ENCODE data around the gene PLPP4. TPM values are rescaled to one million over a fixed set of nuclear protein-coding genes. Genes with fewer than 3 reads are reported as not detected.

PLPP4 gene
- total and polyA plus RNA-seq, 2 donors = 0.52 to 3.6 TPM

- DNase-seq (ENCODE audit: extremely low spot score) = no peak
- no peak overlapping the region for H3K27ac ChIP-seq (ENCODE audit: low read depth)
- no peaks in the 10 kb centered on the region for H3K4me1 ChIP-seq (ENCODE audit: insufficient read depth)
- H3K36me3 ChIP-seq (ENCODE audit: insufficient read depth) = no peaks in the 10 kb centered on the region
- H3K4me3 ChIP-seq (ENCODE audit: low read depth, low read length) = no peak overlapping the region
Observed at GRCh38 chr10:120610791-120611190, 153.8 kb downstream of the PLPP4 start.

DNA sequence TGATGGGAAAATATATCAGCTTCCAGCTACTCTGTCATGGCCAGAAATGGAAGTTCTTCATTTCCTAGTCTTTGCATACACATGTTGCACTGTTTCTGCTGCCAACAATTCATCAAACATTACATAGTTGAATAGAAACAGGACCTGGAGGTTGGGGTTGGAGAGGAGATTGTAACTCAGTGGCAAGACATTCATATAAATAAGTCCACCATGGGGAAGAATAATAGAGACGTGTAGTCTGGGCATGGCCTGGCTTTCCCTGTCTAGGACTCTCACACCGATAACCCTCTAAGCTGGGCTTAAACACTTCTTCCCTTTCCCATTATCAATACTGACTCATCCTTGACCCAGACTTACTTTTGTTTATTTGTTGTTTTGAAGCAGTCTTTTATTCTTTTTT, 155.7 kb downstream of the PLPP4 start:
- Histone ChIP-seq H3K4me1 (ENCODE audit: insufficient read depth) (no peaks in the 10 kb centered on the region), H3K4me3 (ENCODE audit: low read depth, low read length) (no peak overlapping the region), H3K36me3 (ENCODE audit: insufficient read depth) (no peaks in the 10 kb centered on the region), H3K27ac (ENCODE audit: low read depth) (no peak overlapping the region)
- no peak for DNase-seq (ENCODE audit: extremely low spot score)
- WGBS = 77% methylated on average over 2 of the region's 2 CpGs

DNA sequence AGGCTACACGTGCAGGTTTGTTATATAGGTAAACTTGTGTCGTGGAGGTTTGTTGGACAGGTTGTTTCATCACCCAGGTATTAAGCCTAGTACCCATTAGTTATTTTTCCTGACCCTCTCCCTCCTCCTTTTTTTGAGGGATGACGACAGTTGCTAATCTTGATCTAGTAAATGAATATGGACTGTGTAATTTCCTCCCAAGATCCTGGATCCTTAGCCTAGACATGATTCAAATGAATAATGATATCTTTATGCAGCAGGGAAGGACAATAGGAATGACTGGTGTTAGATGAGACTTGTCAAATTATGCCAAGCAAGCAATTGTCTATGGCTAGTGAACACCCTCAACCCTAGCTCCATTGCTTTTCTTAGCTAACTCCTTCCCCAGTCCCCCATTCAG, 156.2 kb downstream of the PLPP4 start:
- H3K4me3 ChIP-seq (ENCODE audit: low read depth, low read length) = no peak overlapping the region
- no peak for DNase-seq (ENCODE audit: extremely low spot score)
- no peaks in the 10 kb centered on the region for H3K4me1 ChIP-seq (ENCODE audit: insufficient read depth)
- H3K27ac ChIP-seq (ENCODE audit: low read depth) = no peak overlapping the region
- H3K36me3 ChIP-seq (ENCODE audit: insufficient read depth) = no peaks in the 10 kb centered on the region
- WGBS = 75% methylated on average over 3 of the region's 3 CpGs

DNA sequence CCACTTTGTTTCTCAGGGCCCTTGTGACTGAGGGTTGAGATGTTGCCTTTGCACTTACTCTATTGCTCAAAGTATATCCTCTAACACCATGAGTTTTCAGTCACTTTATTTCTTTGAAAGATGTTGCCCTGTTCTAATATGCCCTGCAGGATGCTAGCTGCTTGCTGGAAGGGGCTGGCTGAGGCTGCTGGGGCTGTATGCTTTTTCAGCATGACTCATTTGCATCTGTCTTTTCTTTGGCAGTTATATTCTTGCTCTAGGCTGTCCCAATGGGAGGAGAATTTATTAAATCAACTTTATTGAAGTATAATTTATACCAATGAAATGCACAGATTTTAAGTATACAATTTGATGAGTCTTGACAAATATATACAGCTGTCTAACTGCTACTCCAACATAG, 157.7 kb downstream of the PLPP4 start:
- H3K4me1 ChIP-seq (ENCODE audit: insufficient read depth) = no peaks in the 10 kb centered on the region
- no peak overlapping the region for H3K27ac ChIP-seq (ENCODE audit: low read depth)
- no peaks in the 10 kb centered on the region for H3K36me3 ChIP-seq (ENCODE audit: insufficient read depth)
- H3K4me3 ChIP-seq (ENCODE audit: low read depth, low read length) = no peak overlapping the region
- DNase-seq (ENCODE audit: extremely low spot score) = no peak

DNA sequence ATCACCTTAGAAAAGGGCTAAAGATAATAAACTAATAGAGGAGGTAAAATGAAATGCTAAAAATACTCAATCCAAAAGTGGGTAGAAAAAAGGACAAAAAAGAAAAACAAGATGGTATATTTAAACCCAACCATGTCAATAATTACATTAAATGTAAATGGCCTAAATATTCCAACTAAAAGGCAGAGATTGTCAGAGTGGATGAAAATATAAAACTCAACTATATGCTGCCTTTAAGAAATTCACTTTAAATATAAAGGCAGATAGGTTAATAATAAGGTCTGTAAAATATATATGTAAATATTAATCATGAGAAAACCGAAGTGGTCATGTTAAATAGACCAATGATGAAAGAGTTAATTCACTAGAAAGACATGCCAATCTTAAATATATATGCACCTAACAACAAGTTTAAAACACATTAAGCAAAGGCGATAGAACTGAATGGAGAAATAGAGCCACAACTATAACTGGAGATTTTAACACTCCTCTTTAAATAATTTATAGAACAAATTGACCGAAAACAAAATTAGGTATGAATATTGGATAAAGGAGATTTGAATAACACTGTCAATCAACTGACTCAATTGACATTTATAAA, 159.4 kb downstream of the PLPP4 start:
- Histone ChIP-seq H3K4me3 (ENCODE audit: low read depth, low read length) (no peak overlapping the region), H3K27ac (ENCODE audit: low read depth) (no peak overlapping the region), H3K4me1 (ENCODE audit: insufficient read depth) (no peaks in the 10 kb centered on the region), H3K36me3 (ENCODE audit: insufficient read depth) (no peaks in the 10 kb centered on the region)
- 54% methylated on average over 3 of the region's 3 CpGs for WGBS
- DNase-seq (ENCODE audit: extremely low spot score) = no peak

GRCh38 chr10:120628197-120628596, 171.2 kb downstream of the PLPP4 start:
- 56% methylated on average over 1 of the region's 1 CpG for WGBS
- Histone ChIP-seq H3K36me3 (ENCODE audit: insufficient read depth) (no peaks in the 10 kb centered on the region), H3K27ac (ENCODE audit: low read depth) (no peak overlapping the region), H3K4me1 (ENCODE audit: insufficient read depth) (no peaks in the 10 kb centered on the region), H3K4me3 (ENCODE audit: low read depth, low read length) (no peak overlapping the region)
- DNase-seq (ENCODE audit: extremely low spot score) = no peak

DNA sequence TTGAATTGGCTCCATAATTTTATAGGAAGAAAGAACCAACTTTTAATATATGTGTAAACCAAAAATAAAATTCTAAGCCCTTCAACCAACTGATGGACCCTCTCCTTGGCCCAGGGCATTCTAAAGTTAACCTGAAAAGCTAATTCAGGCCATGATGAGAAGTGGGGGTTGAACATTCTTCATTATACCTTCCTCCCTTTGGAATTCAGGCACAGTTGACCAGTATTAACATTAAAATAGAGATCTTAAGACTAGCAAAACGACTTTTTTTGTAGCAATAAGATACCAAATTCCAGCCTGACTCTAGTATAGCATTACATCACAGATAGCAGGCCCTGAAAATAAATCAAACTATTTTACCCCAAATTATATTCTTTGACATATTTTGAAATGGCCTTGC, 173.2 kb downstream of the PLPP4 start:
- DNase-seq (ENCODE audit: extremely low spot score) = no peak
- H3K4me1 ChIP-seq (ENCODE audit: insufficient read depth) = no peaks in the 10 kb centered on the region
- H3K4me3 ChIP-seq (ENCODE audit: low read depth, low read length) = no peak overlapping the region
- WGBS = 25% methylated on average over 1 of the region's 1 CpG
- no peak overlapping the region for H3K27ac ChIP-seq (ENCODE audit: low read depth)
- H3K36me3 ChIP-seq (ENCODE audit: insufficient read depth) = no peaks in the 10 kb centered on the region

DNA sequence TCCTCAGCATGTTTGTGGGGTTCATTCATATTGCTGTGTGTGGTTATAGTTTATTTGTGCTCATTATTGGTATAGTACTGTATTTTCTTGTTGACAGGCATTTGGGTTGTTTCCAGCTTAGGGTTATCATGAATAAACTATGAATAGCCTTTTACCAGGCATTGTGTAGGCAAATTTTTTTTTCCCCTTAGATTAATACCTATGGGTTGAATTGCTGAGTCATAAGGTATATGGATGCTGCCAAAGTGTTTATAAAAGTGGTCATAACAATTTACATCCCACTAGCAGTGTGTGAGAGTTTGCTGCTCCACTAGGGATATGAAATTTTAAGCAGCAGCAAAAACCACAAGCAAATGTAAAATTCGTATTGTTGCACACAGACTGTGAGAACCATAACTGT, 175.0 kb downstream of the PLPP4 start:
- H3K4me3 ChIP-seq (ENCODE audit: low read depth, low read length) = no peak overlapping the region
- no peak overlapping the region for H3K27ac ChIP-seq (ENCODE audit: low read depth)
- DNase-seq (ENCODE audit: extremely low spot score) = no peak
- 49% methylated on average over 1 of the region's 1 CpG for WGBS
- no peaks in the 10 kb centered on the region for H3K36me3 ChIP-seq (ENCODE audit: insufficient read depth)
- H3K4me1 ChIP-seq (ENCODE audit: insufficient read depth) = no peaks in the 10 kb centered on the region

DNA sequence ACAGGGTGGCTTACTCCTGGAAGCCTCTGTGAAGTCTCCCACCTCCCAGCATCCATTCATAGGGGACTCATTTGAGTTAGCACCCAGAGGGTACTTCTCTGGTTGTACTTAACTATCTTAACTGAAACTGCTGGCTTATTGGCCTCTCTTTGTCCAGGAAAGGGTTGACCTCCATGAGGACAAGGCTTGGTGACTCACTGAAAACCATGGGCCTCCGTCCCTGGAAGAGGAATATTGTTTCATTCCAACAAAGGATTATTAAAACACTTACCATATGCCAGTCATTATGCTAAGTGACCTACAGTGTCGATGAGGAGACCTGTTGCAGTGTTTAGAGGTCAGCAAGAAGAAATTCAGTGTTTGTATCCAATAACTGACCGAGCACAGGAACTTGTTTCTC, 175.9 kb downstream of the PLPP4 start:
- no peak for DNase-seq (ENCODE audit: extremely low spot score)
- WGBS = 59% methylated on average over 3 of the region's 3 CpGs
- Histone ChIP-seq H3K27ac (ENCODE audit: low read depth) (no peak overlapping the region), H3K4me3 (ENCODE audit: low read depth, low read length) (no peak overlapping the region), H3K4me1 (ENCODE audit: insufficient read depth) (no peaks in the 10 kb centered on the region), H3K36me3 (ENCODE audit: insufficient read depth) (no peaks in the 10 kb centered on the region)

DNA sequence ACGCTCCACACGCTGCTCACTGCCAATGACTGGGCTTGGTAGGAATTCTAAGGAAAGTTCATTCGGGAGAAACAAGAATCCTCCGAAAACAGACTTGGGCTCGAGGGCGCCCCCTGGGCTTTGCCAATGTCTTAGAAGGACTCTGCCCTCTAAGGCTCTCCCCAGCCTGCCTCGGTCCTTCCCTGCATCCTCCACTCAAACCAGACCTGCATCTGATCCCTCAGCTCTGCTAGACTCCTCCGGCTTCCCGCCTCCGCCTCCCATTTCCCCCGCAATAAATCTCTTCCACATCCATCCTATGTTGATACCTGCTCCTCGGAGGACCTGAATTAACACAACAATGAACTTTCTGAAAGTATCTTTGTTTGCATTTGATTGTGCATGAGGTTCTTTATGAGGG, 177.6 kb downstream of the PLPP4 start:
- no peak for DNase-seq (ENCODE audit: extremely low spot score)
- Histone ChIP-seq H3K36me3 (ENCODE audit: insufficient read depth) (no peaks in the 10 kb centered on the region), H3K4me3 (ENCODE audit: low read depth, low read length) (no peak overlapping the region), H3K4me1 (ENCODE audit: insufficient read depth) (no peaks in the 10 kb centered on the region), H3K27ac (ENCODE audit: low read depth) (no peak overlapping the region)
- 75% methylated on average over 12 of the region's 12 CpGs for WGBS
